GM23338 (cell line): Measurements from ENCODE around the gene CMIP. TPM values are rescaled to one million over a fixed set of nuclear protein-coding genes. Genes with fewer than 3 reads are reported as not detected.
"Not testable (repeated sequence)": the region's sequence is repeated elsewhere in the genome, so short reads cannot be mapped to it uniquely, and the experiment has no call there.

Experiments used
- ATAC-seq: fragments of 200-7000 bp; cut with Tn5 transposase; 3 replicates; pipeline ENCODE4 v1.9.1; 2020
- DNase-seq: peaks from one replicate; pipeline ENCODE4 v3.0.0-alpha.2; 2015; ENCODE audit warnings: low spot score
- H2AFZ ChIP-seq: fragments of 200-600 bp; sonication (generic); 2 replicates; pipeline ENCODE4 v1.8.0; 2016; ENCODE audit warnings: antibody characterized with exemption, mild to moderate bottlenecking, moderate library complexity
- H3F3A ChIP-seq: fragments of 200-600 bp; sonication (generic); replicated peaks from 2 replicates; pipeline ENCODE4 v1.8.0; 2017; ENCODE audit warnings: antibody characterized with exemption, mixed run types, low read depth
- H3K27ac ChIP-seq: fragments of 200-600 bp; sonication (generic); 2 replicates; pipeline ENCODE4 v1.6.1; 2016; ENCODE audit warnings: low read depth
- H3K27me3 ChIP-seq: fragments of 200-600 bp; sonication (generic); 2 replicates; pipeline ENCODE4 v1.8.0; 2016; ENCODE audit warnings: mild to moderate bottlenecking, mixed run types, moderate library complexity; ENCODE audit not compliant: insufficient read depth
- H3K36me3 ChIP-seq: fragments of 200-600 bp; sonication (generic); 2 replicates; pipeline ENCODE4 v1.8.0; 2016; ENCODE audit warnings: mild to moderate bottlenecking; ENCODE audit not compliant: insufficient read depth
- H3K4me1 ChIP-seq: fragments of 200-600 bp; sonication (generic); 2 replicates; pipeline ENCODE4 v1.8.0; 2016; ENCODE audit warnings: mild to moderate bottlenecking, moderate library complexity; ENCODE audit not compliant: insufficient read depth
- H3K4me2 ChIP-seq: fragments of 200-600 bp; sonication (generic); 2 replicates; pipeline ENCODE4 v1.7.1; 2017; ENCODE audit warnings: mixed run types
- H3K4me3 ChIP-seq: fragments of 200-600 bp; sonication (generic); 2 replicates; pipeline ENCODE4 v1.6.1; 2016; ENCODE audit warnings: mixed run types
- H3K79me2 ChIP-seq: fragments of 200-600 bp; sonication (generic); replicated peaks from 2 replicates; pipeline ENCODE4 v1.8.0; 2017; ENCODE audit warnings: mild to moderate bottlenecking; ENCODE audit not compliant: insufficient read depth
- H3K9me2 ChIP-seq: fragments of 200-600 bp; sonication (generic); 2 replicates; pipeline ENCODE4 v1.8.0; 2017; ENCODE audit not compliant: insufficient read depth
- H4K20me1 ChIP-seq: fragments of 200-600 bp; sonication (generic); replicated peaks from 2 replicates; pipeline ENCODE4 v1.8.0; 2017; ENCODE audit warnings: mild to moderate bottlenecking; ENCODE audit not compliant: insufficient read depth
- H3K27ac Mint-ChIP-seq: 2 replicates; pipeline ENCODE4 v1.8.0; 2020; ENCODE audit warnings: inconsistent platforms, mild to moderate bottlenecking, moderate library complexity, mixed read lengths
- H3K27me3 Mint-ChIP-seq: 3 replicates; pipeline ENCODE4 v1.8.0; 2022; ENCODE audit warnings: low read depth, mild to moderate bottlenecking, moderate library complexity, mixed read lengths, inconsistent platforms; ENCODE audit not compliant: insufficient read depth, poor library complexity
- H3K36me3 Mint-ChIP-seq: 3 replicates; pipeline ENCODE4 v1.8.0; 2021; ENCODE audit warnings: low read depth, mild to moderate bottlenecking, inconsistent platforms, moderate library complexity, mixed read lengths
- H3K4me1 Mint-ChIP-seq: 3 replicates; pipeline ENCODE4 v1.8.0; 2020; ENCODE audit warnings: mild to moderate bottlenecking, inconsistent platforms, mixed read lengths
- H3K4me3 Mint-ChIP-seq: 3 replicates; pipeline ENCODE4 v1.8.0; 2021; ENCODE audit warnings: moderate library complexity, mild to moderate bottlenecking, inconsistent platforms, mixed read lengths
- H3K9me3 Mint-ChIP-seq: 3 replicates; pipeline ENCODE4 v1.8.0; 2020; ENCODE audit warnings: moderate library complexity, mild to moderate bottlenecking, inconsistent platforms, mixed read lengths
- EZH2 ChIP-seq: fragments of 200-600 bp; sonication (generic); IDR thresholded peaks from one replicate; pipeline ENCODE4 v1.8.0; 2017; ENCODE audit warnings: antibody characterized with exemption, mild to moderate bottlenecking, low read depth; ENCODE audit not compliant: unreplicated experiment
- EZH2phosphoT487 ChIP-seq: fragments of 200-600 bp; sonication (generic); IDR thresholded peaks from one replicate; pipeline ENCODE4 v1.8.1; 2018; ENCODE audit warnings: antibody characterized with exemption; ENCODE audit not compliant: unreplicated experiment
- POLR2AphosphoS5 ChIP-seq: IDR thresholded peaks from 2 replicates; pipeline ENCODE4 v1.6.1; 2016; ENCODE audit warnings: antibody characterized with exemption, low read depth
- REST ChIP-seq: IDR thresholded peaks from one replicate; pipeline ENCODE4 v1.6.1; 2018; ENCODE audit warnings: antibody characterized with exemption; ENCODE audit not compliant: unreplicated experiment
- STAT1 ChIP-seq: IDR thresholded peaks from one replicate; pipeline ENCODE4 v1.6.1; 2016; ENCODE audit warnings: antibody characterized with exemption; ENCODE audit not compliant: unreplicated experiment
- ZNF114 ChIP-seq: fragments of 250-450 bp; sonication (Bioruptor Pico); IDR thresholded peaks from 2 replicates; pipeline ENCODE4 v1.5.0; 2020; ENCODE audit warnings: mild to moderate bottlenecking, moderate library complexity
- ZNF331 ChIP-seq: fragments of 250-450 bp; sonication (Bioruptor Pico); IDR thresholded peaks from 2 replicates; pipeline ENCODE4 v1.5.0; 2020; ENCODE audit warnings: low read depth, mild to moderate bottlenecking, moderate library complexity
- ZNF462 ChIP-seq: fragments of 250-450 bp; sonication (Bioruptor Pico); IDR thresholded peaks from 2 replicates; pipeline ENCODE4 v1.5.0; 2020; ENCODE audit warnings: mild to moderate bottlenecking, moderate library complexity
- polyA plus RNA-seq: library from polyadenylated mRNA; unstranded; fragments of >200 nt; fragmentation: Nextera tagmentation; extraction: Ambion mirVana; gene quantifications from 2 replicates; pipeline ENCODE4 v1.2.1, GENCODE V29; 2016
- total RNA-seq: library from RNA; depleted of rRNA; stranded (reverse); fragments of >200 nt; shearing (Covaris generic); gene quantifications from 2 replicates; pipeline ENCODE4 v1.2.3, GENCODE V29; 2014
- TF ChIP-seq, protein P1 (sequence below), 2 experiments: fragments of 200-600 bp in 1 of 2; sonication (generic) in 1 of 2; conservative IDR thresholded peaks; 2 replicates each; pipeline versions ENCODE4 v1.5.1 to v1.6.1; 2016 to 2017; ENCODE audit warnings: antibody characterized with exemption in 2 of 2, low read depth in 2 of 2, mild to moderate bottlenecking in 2 of 2, moderate library complexity in 1 of 2

Gene CMIP
- total and polyA plus RNA-seq, 2 experiments from 2014 or later, result 9.5 to 62.3 TPM

DNA sequence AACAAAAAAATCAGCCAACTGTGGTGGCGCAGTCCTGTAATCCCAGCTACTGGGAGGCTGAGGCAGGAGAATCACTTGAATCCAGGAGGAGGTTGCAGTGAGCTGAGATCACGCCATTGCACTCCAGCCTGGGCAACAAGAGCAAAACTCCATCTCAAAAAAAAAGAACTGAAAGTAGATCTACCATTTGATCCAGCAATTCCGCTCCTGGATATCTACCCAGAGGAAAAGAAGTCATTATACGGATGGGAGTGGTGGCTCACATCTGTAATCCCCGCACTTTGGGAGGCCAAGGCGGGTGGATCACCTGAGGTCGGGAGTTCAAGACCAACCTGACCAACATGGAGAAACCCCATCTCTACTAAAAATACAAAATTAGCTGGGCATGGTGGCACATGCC is 22.5 kb upstream of the CMIP start:
- H3K4me1 Mint-ChIP-seq, H2AFZ ChIP-seq, ATAC-seq: not testable (repeated sequence)

DNA sequence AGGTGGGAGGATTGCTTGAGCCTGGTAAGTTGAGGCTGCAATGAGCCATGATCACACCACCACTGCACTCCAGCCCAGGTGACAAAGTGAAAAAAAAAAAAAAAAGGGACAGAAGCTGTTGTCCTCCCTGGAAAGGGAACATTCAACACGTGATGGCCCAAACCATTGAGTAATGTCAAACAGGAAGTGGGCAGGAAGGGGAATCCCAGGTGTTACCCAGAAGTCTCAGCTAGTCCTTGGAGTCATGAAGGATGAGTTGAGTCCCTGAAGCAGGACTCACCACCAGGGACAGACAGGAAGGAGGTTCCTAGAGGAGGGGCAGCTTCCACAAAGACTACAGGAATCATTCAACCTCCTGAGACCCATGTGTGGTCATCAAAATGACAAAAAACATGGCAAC is 19.8 kb upstream of the CMIP start:
- ATAC-seq (no peak), DNase-seq (no peak)
- H3K36me3 ChIP-seq, result no peaks in the 10 kb centered on the region
- Mint-ChIP-seq H3K27me3 (peaks cover 9% of the 10 kb centered on the region), H3K9me3 (peaks cover 8% of the 10 kb centered on the region), H3K4me3 (no peak overlapping the region), H3K4me1 (peaks cover 6% of the 10 kb centered on the region), H3K36me3 (no peaks in the 10 kb centered on the region), H3K27ac (no peak overlapping the region)
- H3K4me3 ChIP-seq, result no peak overlapping the region
- H3K27ac ChIP-seq, result no peak overlapping the region
- H3K4me1 ChIP-seq, result no peaks in the 10 kb centered on the region
- no peak for TF ChIP-seq STAT1
- TF ChIP-seq ZNF462 (CRISPR knock-in tag), result no peak
- no peak for TF ChIP-seq EZH2phosphoT487
- TF ChIP-seq POLR2AphosphoS5, result no peak
- TF ChIP-seq ZNF114 (CRISPR knock-in tag), result no peak
- no peak for TF ChIP-seq ZNF331 (CRISPR knock-in tag)
- TF ChIP-seq, protein P1, sequence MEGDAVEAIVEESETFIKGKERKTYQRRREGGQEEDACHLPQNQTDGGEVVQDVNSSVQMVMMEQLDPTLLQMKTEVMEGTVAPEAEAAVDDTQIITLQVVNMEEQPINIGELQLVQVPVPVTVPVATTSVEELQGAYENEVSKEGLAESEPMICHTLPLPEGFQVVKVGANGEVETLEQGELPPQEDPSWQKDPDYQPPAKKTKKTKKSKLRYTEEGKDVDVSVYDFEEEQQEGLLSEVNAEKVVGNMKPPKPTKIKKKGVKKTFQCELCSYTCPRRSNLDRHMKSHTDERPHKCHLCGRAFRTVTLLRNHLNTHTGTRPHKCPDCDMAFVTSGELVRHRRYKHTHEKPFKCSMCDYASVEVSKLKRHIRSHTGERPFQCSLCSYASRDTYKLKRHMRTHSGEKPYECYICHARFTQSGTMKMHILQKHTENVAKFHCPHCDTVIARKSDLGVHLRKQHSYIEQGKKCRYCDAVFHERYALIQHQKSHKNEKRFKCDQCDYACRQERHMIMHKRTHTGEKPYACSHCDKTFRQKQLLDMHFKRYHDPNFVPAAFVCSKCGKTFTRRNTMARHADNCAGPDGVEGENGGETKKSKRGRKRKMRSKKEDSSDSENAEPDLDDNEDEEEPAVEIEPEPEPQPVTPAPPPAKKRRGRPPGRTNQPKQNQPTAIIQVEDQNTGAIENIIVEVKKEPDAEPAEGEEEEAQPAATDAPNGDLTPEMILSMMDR (conservative IDR thresholded peaks at IDR 0.05; ENCODE audit: low read depth in 2 of 2), result no peak
- TF ChIP-seq REST, result no peak
- no peak for TF ChIP-seq EZH2
- H3K79me2 ChIP-seq, result no peaks in the 10 kb centered on the region
- 0 out of 2 replicates have a peak overlapping the region, but pooled peaks have one; percentile 28 for H2AFZ ChIP-seq
- no peaks in the 10 kb centered on the region for H3K27me3 ChIP-seq
- H4K20me1 ChIP-seq, result no peaks in the 10 kb centered on the region
- 0 out of 2 replicates have a peak, but pooled peaks cover 2% of the 10 kb centered on the region for H3F3A ChIP-seq
- H3K4me2 ChIP-seq, result no peak overlapping the region
- H3K9me2 ChIP-seq, result no peaks in the 10 kb centered on the region

More for the DNA sequence above, 22.5 kb upstream of the CMIP start:
- not testable (repeated sequence) for H3K9me3 Mint-ChIP-seq, H3K27me3 Mint-ChIP-seq, H3K27ac ChIP-seq, H3K36me3 ChIP-seq, H3K27ac Mint-ChIP-seq, H3K9me2 ChIP-seq, DNase-seq, H3K27me3 ChIP-seq, H3K79me2 ChIP-seq, H3K36me3 Mint-ChIP-seq, H4K20me1 ChIP-seq, H3K4me3 ChIP-seq, H3K4me2 ChIP-seq, H3K4me3 Mint-ChIP-seq, H3K4me1 ChIP-seq, H3F3A ChIP-seq
